ENCODE data around the gene CPA3. TPM values are rescaled to one million over a fixed set of nuclear protein-coding genes. Genes with fewer than 3 reads are reported as not detected.

CPA3 gene
- total and polyA plus RNA-seq, 10 of the 15 experiments (the other 5 are each of a cell fraction or from before 2014, with no cell fraction given) = not detected

DNA sequence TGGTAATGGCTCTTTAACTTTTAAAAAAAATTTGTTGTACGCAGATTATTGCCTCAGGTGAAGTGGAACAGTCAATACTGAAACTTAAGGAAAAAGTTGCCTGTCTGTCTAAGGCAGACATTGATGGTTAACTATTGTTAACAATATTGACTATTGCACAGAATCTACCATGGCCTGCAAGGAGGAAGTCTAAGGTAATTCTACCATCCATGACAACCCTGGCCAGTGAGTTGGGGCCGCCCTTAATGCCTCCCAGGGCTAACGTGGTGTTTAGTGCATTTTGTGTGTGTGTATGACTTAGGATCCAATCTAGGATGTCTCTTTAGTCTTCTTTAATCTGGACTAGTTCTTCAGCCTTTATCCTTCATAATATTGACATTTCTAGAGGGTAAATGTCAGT lies 39.6 kb upstream of the CPA3 start:
- Histone ChIP-seq H3K4me1 (ENCODE audit: control insufficient read depth, insufficient read depth, low read length) (no peaks in the 10 kb centered on the region), H3K9me3 (replicated peaks; ENCODE audit: control insufficient read depth, insufficient read depth, low read length) (no peaks in the 10 kb centered on the region), H2AFZ (ENCODE audit: control insufficient read depth, low read depth, low read length) (no peak overlapping the region), H3K4me2 (ENCODE audit: control insufficient read depth, insufficient read depth) (no peak overlapping the region), H3K79me2 (ENCODE audit: control insufficient read depth, insufficient read depth, low read length) (no peaks in the 10 kb centered on the region), H3K27ac (ENCODE audit: control insufficient read depth, insufficient read depth) (no peak overlapping the region), H3K9ac (ENCODE audit: control insufficient read depth, insufficient read depth, low read length) (no peak overlapping the region), H3K27me3 (replicated peaks in 1 of 2; ENCODE audit: control insufficient read depth in 2 of 2, insufficient read depth in 2 of 2, low read length in 1 of 2) (no peaks in the 10 kb centered on the region; a peak in 1 of 4 replicates), H3K36me3 (ENCODE audit: control insufficient read depth in 2 of 2, insufficient read depth in 2 of 2, low read length in 1 of 2) (no peaks in the 10 kb centered on the region), H4K20me1 (ENCODE audit: control insufficient read depth, insufficient read depth) (no peaks in the 10 kb centered on the region), H3K4me3 (no peak overlapping the region)
- FAIRE-seq (no peak), ATAC-seq (no peak), DNase-seq (ENCODE audit: low read depth, low spot score) (no peak)
- intact Hi-C loops (cut with micrococcal nuclease; ENCODE audit: unreplicated experiment) = no loop called here
- no peak for TF ChIP-seq MEF2A (IDR thresholded peaks at IDR 0.05; ENCODE audit: insufficient read depth, low read depth, low read length)
- no peak for TF ChIP-seq ETV6 (conservative IDR thresholded peaks at IDR 0.05 in 1 of 2, IDR thresholded peaks at IDR 0.05 in 1 of 2; ENCODE audit: borderline replicate concordance in 1 of 2, low read depth in 1 of 2)
- ChIA-PET CTCF (no interaction called here), RAD21 (ENCODE audit: unreplicated experiment) (no interaction called here), POLR2A (no interaction called here), SMC1A (ENCODE audit: uncharacterized antibody, unreplicated experiment) (no interaction called here)
- WGBS (ENCODE audit: insufficient coverage, insufficient replicate concordance, low lambda C conversion rate, missing lambda C conversion rate) = 16% methylated on average over 3 of the region's 3 CpGs
- no TSS peak for BruUV-seq (replicated peaks)
- in situ Hi-C loops (cut with MboI) = no loop called here

DNA sequence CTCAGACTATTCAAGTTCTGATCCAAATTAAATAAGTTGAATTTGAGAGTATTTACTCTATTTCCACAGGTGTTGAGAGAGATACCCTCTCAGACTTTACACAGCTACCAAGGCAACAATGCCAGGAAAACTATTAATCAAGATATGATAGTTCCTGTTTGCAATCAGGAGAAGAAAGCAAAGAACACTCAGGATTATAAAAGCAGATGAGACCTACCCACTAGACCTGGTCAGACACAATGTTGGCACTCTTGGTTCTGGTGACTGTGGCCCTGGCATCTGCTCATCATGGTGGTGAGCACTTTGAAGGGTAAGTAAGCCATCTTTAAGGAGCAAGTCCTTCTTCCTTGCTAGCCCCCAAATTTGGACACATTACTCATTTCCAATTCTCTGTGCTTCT lies 37.5 kb upstream of the CPA3 start, which contains the start of gene CPB1:
Gene CPB1, plus strand, starts transcription at position 227 of the 400 bp plus-strand sequence. Its CDS starts 13 bp downstream, at position 240.
- POLR2A ChIA-PET = no interaction called here
- H3K9ac ChIP-seq (ENCODE audit: control insufficient read depth, insufficient read depth, low read length) = no peak within 1 kb of the TSS
- H3K36me3 ChIP-seq (ENCODE audit: control insufficient read depth in 2 of 2, insufficient read depth in 2 of 2, low read length in 1 of 2) = no peaks in the 10 kb centered on the region
- intact Hi-C loops (cut with micrococcal nuclease; ENCODE audit: unreplicated experiment) = no loop called here
- ATAC-seq (no peak), DNase-seq (ENCODE audit: low read depth, low spot score) (no peak), FAIRE-seq (no peak)
- no peaks in the 10 kb centered on the region for H4K20me1 ChIP-seq (ENCODE audit: control insufficient read depth, insufficient read depth)
- H2AFZ ChIP-seq (ENCODE audit: control insufficient read depth, low read depth, low read length) = no peak within 1 kb of the TSS
- no peaks in the 10 kb centered on the region for H3K9me3 ChIP-seq (replicated peaks; ENCODE audit: control insufficient read depth, insufficient read depth, low read length)
- no TSS peak for BruUV-seq (replicated peaks)
- RAD21 ChIA-PET (ENCODE audit: unreplicated experiment) = no interaction called here
- no peak within 1 kb of the TSS for H3K27ac ChIP-seq (ENCODE audit: control insufficient read depth, insufficient read depth)
- H3K4me3 ChIP-seq = no peak within 1 kb of the TSS
- SMC1A ChIA-PET (ENCODE audit: uncharacterized antibody, unreplicated experiment) = no interaction called here
- H3K4me1 ChIP-seq (ENCODE audit: control insufficient read depth, insufficient read depth, low read length) = no peaks in the 10 kb centered on the region
- H3K4me2 ChIP-seq (ENCODE audit: control insufficient read depth, insufficient read depth) = no peak within 1 kb of the TSS
- H3K79me2 ChIP-seq (ENCODE audit: control insufficient read depth, insufficient read depth, low read length) = no peaks in the 10 kb centered on the region
- CTCF ChIA-PET = no interaction called here
- no peaks in the 10 kb centered on the region; a peak in 1 of 4 replicates for H3K27me3 ChIP-seq (replicated peaks in 1 of 2; ENCODE audit: control insufficient read depth in 2 of 2, insufficient read depth in 2 of 2, low read length in 1 of 2)
- in situ Hi-C loops (cut with MboI) = no loop called here
- TF ChIP-seq ETV6 (conservative IDR thresholded peaks at IDR 0.05 in 1 of 2, IDR thresholded peaks at IDR 0.05 in 1 of 2; ENCODE audit: borderline replicate concordance in 1 of 2, low read depth in 1 of 2) (no peak), TCF3 (IDR thresholded peaks at IDR 0.05; ENCODE audit: borderline replicate concordance, insufficient read depth, low read depth, low read length) (no peak), BCL11A (IDR thresholded peaks at IDR 0.05; ENCODE audit: low read depth, low read length) (no peak), ZNF24 (IDR thresholded peaks at IDR 0.05) (no peak), ZBTB4 (CRISPR knock-in tag; IDR thresholded peaks at IDR 0.05) (no peak), MYB (IDR thresholded peaks at IDR 0.05; ENCODE audit: borderline replicate concordance, low read depth, low read length) (no peak), NR2C1 (IDR thresholded peaks at IDR 0.05) (no peak), ZZZ3 (IDR thresholded peaks at IDR 0.05; ENCODE audit: control insufficient read depth, insufficient read length, low read depth) (no peak)
- TF ChIP-seq, protein P1, sequence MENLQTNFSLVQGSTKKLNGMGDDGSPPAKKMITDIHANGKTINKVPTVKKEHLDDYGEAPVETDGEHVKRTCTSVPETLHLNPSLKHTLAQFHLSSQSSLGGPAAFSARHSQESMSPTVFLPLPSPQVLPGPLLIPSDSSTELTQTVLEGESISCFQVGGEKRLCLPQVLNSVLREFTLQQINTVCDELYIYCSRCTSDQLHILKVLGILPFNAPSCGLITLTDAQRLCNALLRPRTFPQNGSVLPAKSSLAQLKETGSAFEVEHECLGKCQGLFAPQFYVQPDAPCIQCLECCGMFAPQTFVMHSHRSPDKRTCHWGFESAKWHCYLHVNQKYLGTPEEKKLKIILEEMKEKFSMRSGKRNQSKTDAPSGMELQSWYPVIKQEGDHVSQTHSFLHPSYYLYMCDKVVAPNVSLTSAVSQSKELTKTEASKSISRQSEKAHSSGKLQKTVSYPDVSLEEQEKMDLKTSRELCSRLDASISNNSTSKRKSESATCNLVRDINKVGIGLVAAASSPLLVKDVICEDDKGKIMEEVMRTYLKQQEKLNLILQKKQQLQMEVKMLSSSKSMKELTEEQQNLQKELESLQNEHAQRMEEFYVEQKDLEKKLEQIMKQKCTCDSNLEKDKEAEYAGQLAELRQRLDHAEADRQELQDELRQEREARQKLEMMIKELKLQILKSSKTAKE (IDR thresholded peaks at IDR 0.05; ENCODE audit: low read depth, poor library complexity, severe bottlenecking) = no peak
- TF ChIP-seq, protein P2, sequence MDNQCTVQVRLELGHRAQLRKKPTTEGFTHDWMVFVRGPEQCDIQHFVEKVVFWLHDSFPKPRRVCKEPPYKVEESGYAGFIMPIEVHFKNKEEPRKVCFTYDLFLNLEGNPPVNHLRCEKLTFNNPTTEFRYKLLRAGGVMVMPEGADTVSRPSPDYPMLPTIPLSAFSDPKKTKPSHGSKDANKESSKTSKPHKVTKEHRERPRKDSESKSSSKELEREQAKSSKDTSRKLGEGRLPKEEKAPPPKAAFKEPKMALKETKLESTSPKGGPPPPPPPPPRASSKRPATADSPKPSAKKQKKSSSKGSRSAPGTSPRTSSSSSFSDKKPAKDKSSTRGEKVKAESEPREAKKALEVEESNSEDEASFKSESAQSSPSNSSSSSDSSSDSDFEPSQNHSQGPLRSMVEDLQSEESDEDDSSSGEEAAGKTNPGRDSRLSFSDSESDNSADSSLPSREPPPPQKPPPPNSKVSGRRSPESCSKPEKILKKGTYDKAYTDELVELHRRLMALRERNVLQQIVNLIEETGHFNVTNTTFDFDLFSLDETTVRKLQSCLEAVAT (IDR thresholded peaks at IDR 0.05) = no peak
